ENCODE results near the gene SCN10A.

- TF ChIP-seq POLR2A (IDR thresholded peaks at IDR 0.05; ENCODE audit: extremely low read depth, insufficient read length), result no peak
- TF ChIP-seq CTCF (IDR thresholded peaks at IDR 0.05; ENCODE audit: low read depth, low read length), result no peak
- TF ChIP-seq MAX (IDR thresholded peaks at IDR 0.05; ENCODE audit: low read depth, low read length), result no peak
Observed at GRCh38 chr3:38689774-38690173, 126.2 kb downstream of the SCN10A start.
